Heart left ventricle (tissue), 13 donors: ENCODE measurements around the gene AMELX.

Source experiments
- CTCF ChIP-seq, 12 donors: fragments of 200-600 bp; sonication (generic) in 4 of 12; IDR thresholded peaks; one replicate each; pipeline versions ENCODE4 v1.5.0 to v1.8.0; 2018 to 2022; ENCODE audit warnings: antibody characterized with exemption in 12 of 12, mild to moderate bottlenecking in 5 of 12
- POLR2A ChIP-seq, 2 donors: fragments of 450-650 bp; IDR thresholded peaks; one replicate each; pipeline ENCODE4 v1.6.1; 2017; ENCODE audit warnings: antibody characterized with exemption in 2 of 2, mild to moderate bottlenecking in 2 of 2, moderate library complexity in 2 of 2
- donor health status: ischemic (EF 13 %, LVEDD 7.1; RV severe dilation, severe dysfunction).
- donor health status: DM: no; HTN: yes; CAD: no.
- donor health status: DM: no; HTN: no; CAD: no.
- donor health status: ischemic (EF 25% LVEDD 6.9; RV normal size, moderate dysfunction).
- donor health status: ischemic (EF 25% LVEDD 5.7; RV mildly dilated, moderate dysfunction).
- donor health status: ischemic (EF 35%, LVEDD 5.7; RV mildly dilated, moderate dysfunction).
- donor health status: nonischemic (EF 11% LVEDD 7.7; RV severe dilation, severe dysfunction).
- donor health status: DM: yes; HTN: yes; CAD: no.
- donor health status: PGD.
- donor health status: ischemic (EF 29% LVEDD 5.4; RV normal size, mild dysfunction).
- donor health status: nonischemic (EF 23%, LVEDD 6.1; RV moderate dilation, normal function).

GRCh38 chrX:11296051-11296450 is 2.8 kb downstream of the AMELX start:
- TF ChIP-seq CTCF (IDR thresholded peaks at IDR 0.05) (no peak), POLR2A (IDR thresholded peaks at IDR 0.05) (no peak)
